SK-N-SH treated with all-trans-retinoic acid at 6 μM for 48 hours (cell line): ENCODE results near the gene SUN3.

Experiments used
- ATAC-seq: fragments of 200-7000 bp; cut with Tn5 transposase; 3 replicates; pipeline ENCODE4 v1.9.1; 2020; ENCODE audit warnings: mild to moderate bottlenecking, moderate library complexity
- ARNTL ChIP-seq: fragments of 450-650 bp; formaldehyde crosslinking; IDR thresholded peaks from 2 replicates; pipeline ENCODE4 v1.5.0; 2020; ENCODE audit warnings: low read depth, mild to moderate bottlenecking, moderate library complexity, borderline replicate concordance
- BACH2 ChIP-seq: fragments of 250-450 bp; sonication (Bioruptor Pico); IDR thresholded peaks from 2 replicates; pipeline ENCODE4 v1.9.0; 2021; ENCODE audit warnings: mild to moderate bottlenecking, borderline replicate concordance
- CSDC2 ChIP-seq: fragments of 250-450 bp; sonication (Bioruptor Pico); IDR thresholded peaks from 2 replicates; pipeline ENCODE4 v1.5.0; 2020; ENCODE audit warnings: mild to moderate bottlenecking, moderate library complexity
- CSRNP3 ChIP-seq: fragments of 250-450 bp; sonication (Bioruptor Pico); IDR thresholded peaks from 2 replicates; pipeline ENCODE4 v1.5.1; 2021; ENCODE audit warnings: mild to moderate bottlenecking, moderate library complexity
- ESRRG ChIP-seq: fragments of 250-450 bp; sonication (Bioruptor Pico); IDR thresholded peaks from 2 replicates; pipeline ENCODE4 v1.6.1; 2021; ENCODE audit warnings: mild to moderate bottlenecking
- GLIS3 ChIP-seq: fragments of 250-450 bp; sonication (Bioruptor Pico); IDR thresholded peaks from 2 replicates; pipeline ENCODE4 v1.5.0; 2020; ENCODE audit warnings: mild to moderate bottlenecking, moderate library complexity
- ISL1 ChIP-seq: fragments of 250-450 bp; sonication (Bioruptor Pico); IDR thresholded peaks from 2 replicates; pipeline ENCODE4 v2.1.2; 2022; ENCODE audit warnings: mild to moderate bottlenecking, moderate library complexity
- OSR1 ChIP-seq: fragments of 250-450 bp; sonication (Bioruptor Pico); IDR thresholded peaks from 2 replicates; pipeline ENCODE4 v1.8.0; 2022; ENCODE audit warnings: moderate library complexity, mild to moderate bottlenecking, inconsistent platforms
- PATZ1 ChIP-seq: fragments of 250-450 bp; sonication (Bioruptor Pico); IDR thresholded peaks from 2 replicates; pipeline ENCODE4 v1.8.0; 2020; ENCODE audit warnings: mild to moderate bottlenecking, moderate library complexity, borderline replicate concordance
- PPARA ChIP-seq: fragments of 250-450 bp; sonication (Bioruptor Pico); IDR thresholded peaks from 2 replicates; pipeline ENCODE4 v1.5.0; 2020; ENCODE audit warnings: mild to moderate bottlenecking, borderline replicate concordance
- RARB ChIP-seq: fragments of 250-450 bp; sonication (Bioruptor Pico); IDR thresholded peaks from 2 replicates; pipeline ENCODE4 v1.8.0; 2021; ENCODE audit warnings: mild to moderate bottlenecking, moderate library complexity
- TCF4 ChIP-seq: fragments of 250-450 bp; sonication (Bioruptor Pico); IDR thresholded peaks from 2 replicates; pipeline ENCODE4 v1.8.0; 2021; ENCODE audit warnings: mild to moderate bottlenecking, moderate library complexity, borderline replicate concordance
- TOX ChIP-seq: fragments of 250-450 bp; sonication (Bioruptor Pico); IDR thresholded peaks from 2 replicates; pipeline ENCODE4 v1.8.0; 2021; ENCODE audit warnings: mild to moderate bottlenecking, moderate library complexity, borderline replicate concordance
- TSHZ2 ChIP-seq: fragments of 250-450 bp; sonication (Bioruptor Pico); IDR thresholded peaks from 2 replicates; pipeline ENCODE4 v1.5.0; 2020; ENCODE audit warnings: mild to moderate bottlenecking, moderate library complexity
- ZC3H10 ChIP-seq: fragments of 250-450 bp; sonication (Bioruptor Pico); IDR thresholded peaks from 2 replicates; pipeline ENCODE4 v1.5.1; 2021; ENCODE audit warnings: mild to moderate bottlenecking, moderate library complexity
- ZFP3 ChIP-seq: fragments of 250-450 bp; sonication (Bioruptor Pico); IDR thresholded peaks from 2 replicates; pipeline ENCODE4 v1.5.0; 2020; ENCODE audit warnings: mild to moderate bottlenecking, moderate library complexity
- ZFP30 ChIP-seq: fragments of 450-650 bp; formaldehyde crosslinking; IDR thresholded peaks from 2 replicates; pipeline ENCODE4 v1.5.0; 2022; ENCODE audit warnings: mild to moderate bottlenecking, moderate library complexity
- ZNF565 ChIP-seq: fragments of 450-650 bp; formaldehyde crosslinking; conservative IDR thresholded peaks from 2 replicates; pipeline ENCODE4 v1.5.0; 2020; ENCODE audit warnings: low read depth, mild to moderate bottlenecking, moderate library complexity
- ZNF70 ChIP-seq: fragments of 450-650 bp; formaldehyde crosslinking; IDR thresholded peaks from 2 replicates; pipeline ENCODE4 v1.5.0; 2020; ENCODE audit warnings: mild to moderate bottlenecking, moderate library complexity
- ZNF8 ChIP-seq: fragments of 450-650 bp; formaldehyde crosslinking; IDR thresholded peaks from 2 replicates; pipeline ENCODE4 v1.5.0; 2020; ENCODE audit warnings: mild to moderate bottlenecking, moderate library complexity
- TF ChIP-seq, protein P1 (sequence below): fragments of 250-450 bp; sonication (Bioruptor Pico); IDR thresholded peaks from 2 replicates; pipeline ENCODE4 v1.5.1; 2020; ENCODE audit warnings: low read depth, mild to moderate bottlenecking, moderate library complexity
- TF ChIP-seq, protein P2 (sequence below): fragments of 250-450 bp; sonication (Bioruptor Pico); IDR thresholded peaks from 2 replicates; pipeline ENCODE4 v1.8.0; 2021; ENCODE audit warnings: low read depth, mild to moderate bottlenecking, moderate library complexity, borderline replicate concordance

The SUN3 gene

DNA sequence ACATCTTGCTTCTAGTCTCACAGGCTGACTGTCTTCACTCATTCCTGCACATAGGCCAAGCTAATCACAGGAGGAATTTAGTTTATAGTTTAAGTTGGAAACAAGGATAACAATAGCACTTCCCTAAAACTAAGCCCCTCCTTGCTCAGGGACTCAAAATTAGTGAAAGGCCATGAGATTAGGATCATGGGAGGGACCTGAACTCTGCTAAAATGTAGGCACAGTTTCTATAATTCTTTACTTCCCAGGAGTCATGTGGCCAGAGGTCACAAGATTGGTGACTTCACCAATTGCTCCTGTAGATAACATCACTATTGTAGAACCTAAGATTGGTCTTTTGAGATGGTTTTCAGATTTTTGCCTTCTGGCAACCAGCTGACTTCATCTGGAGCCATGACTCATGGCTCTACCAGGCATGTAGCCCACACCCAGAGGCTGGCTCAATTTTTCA lies 45.3 kb upstream of the SUN3 start:
- peak; percentile 27; the same call in 1 of the 3 replicates for ATAC-seq
- no peak for TF ChIP-seq OSR1 (CRISPR knock-in tag)
- no peak for TF ChIP-seq ISL1 (CRISPR knock-in tag)
- no peak for TF ChIP-seq CSRNP3 (CRISPR knock-in tag)
- no peak for TF ChIP-seq ESRRG (CRISPR knock-in tag)
- TF ChIP-seq, protein P1, sequence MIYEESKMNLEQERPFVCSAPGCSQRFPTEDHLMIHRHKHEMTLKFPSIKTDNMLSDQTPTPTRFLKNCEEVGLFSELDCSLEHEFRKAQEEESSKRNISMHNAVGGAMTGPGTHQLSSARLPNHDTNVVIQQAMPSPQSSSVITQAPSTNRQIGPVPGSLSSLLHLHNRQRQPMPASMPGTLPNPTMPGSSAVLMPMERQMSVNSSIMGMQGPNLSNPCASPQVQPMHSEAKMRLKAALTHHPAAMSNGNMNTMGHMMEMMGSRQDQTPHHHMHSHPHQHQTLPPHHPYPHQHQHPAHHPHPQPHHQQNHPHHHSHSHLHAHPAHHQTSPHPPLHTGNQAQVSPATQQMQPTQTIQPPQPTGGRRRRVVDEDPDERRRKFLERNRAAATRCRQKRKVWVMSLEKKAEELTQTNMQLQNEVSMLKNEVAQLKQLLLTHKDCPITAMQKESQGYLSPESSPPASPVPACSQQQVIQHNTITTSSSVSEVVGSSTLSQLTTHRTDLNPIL (CRISPR knock-in tag), result no peak
- TF ChIP-seq ZFP3 (CRISPR knock-in tag), result no peak
- no peak for TF ChIP-seq ZC3H10 (CRISPR knock-in tag)
- TF ChIP-seq, all 23 proteins: peak for 0

- no peak for TF ChIP-seq CSDC2 (CRISPR knock-in tag)
- TF ChIP-seq PATZ1 (CRISPR knock-in tag), result no peak
- no peak for TF ChIP-seq ISL1 (CRISPR knock-in tag)
- no peak for TF ChIP-seq TCF4 (CRISPR knock-in tag)
- no peak for TF ChIP-seq GLIS3 (CRISPR knock-in tag)
- ATAC-seq, result peak; percentile 50
Observed at GRCh38 chr7:48067475-48067874, 38.6 kb upstream of the SUN3 start.

DNA sequence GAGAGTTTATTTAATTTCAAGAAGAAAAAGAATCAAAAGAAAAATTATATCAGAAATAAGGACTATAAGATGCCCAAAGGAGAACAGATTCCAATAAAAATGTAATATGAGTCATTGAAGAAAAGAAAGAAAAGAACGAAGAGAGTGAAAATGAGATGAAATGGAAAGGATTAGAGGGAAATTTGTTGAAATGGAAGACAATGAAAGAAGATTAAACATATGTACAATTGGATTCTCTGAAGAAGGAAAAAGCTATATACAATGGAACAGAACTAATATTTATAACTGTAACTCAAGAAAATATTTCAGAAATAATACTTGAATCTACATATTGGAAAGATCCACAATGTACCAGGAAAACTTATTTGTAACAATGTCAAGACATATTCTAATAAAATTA lies 35.1 kb upstream of the SUN3 start:
- ATAC-seq, result no peak
- TF ChIP-seq ZFP3 (CRISPR knock-in tag) (no peak), PPARA (no peak), TCF4 (CRISPR knock-in tag) (no peak), OSR1 (CRISPR knock-in tag) (no peak), RARB (no peak), ZFP30 (CRISPR knock-in tag) (no peak), ESRRG (CRISPR knock-in tag) (no peak), ZNF565 (CRISPR knock-in tag) (no peak), TSHZ2 (no peak), CSRNP3 (CRISPR knock-in tag) (no peak), ZNF70 (CRISPR knock-in tag) (no peak), ARNTL (CRISPR knock-in tag) (no peak), BACH2 (CRISPR knock-in tag) (no peak), CSDC2 (CRISPR knock-in tag) (no peak), TOX (no peak), GLIS3 (CRISPR knock-in tag) (no peak), ZNF8 (CRISPR knock-in tag) (no peak)
- TF ChIP-seq, protein P2, sequence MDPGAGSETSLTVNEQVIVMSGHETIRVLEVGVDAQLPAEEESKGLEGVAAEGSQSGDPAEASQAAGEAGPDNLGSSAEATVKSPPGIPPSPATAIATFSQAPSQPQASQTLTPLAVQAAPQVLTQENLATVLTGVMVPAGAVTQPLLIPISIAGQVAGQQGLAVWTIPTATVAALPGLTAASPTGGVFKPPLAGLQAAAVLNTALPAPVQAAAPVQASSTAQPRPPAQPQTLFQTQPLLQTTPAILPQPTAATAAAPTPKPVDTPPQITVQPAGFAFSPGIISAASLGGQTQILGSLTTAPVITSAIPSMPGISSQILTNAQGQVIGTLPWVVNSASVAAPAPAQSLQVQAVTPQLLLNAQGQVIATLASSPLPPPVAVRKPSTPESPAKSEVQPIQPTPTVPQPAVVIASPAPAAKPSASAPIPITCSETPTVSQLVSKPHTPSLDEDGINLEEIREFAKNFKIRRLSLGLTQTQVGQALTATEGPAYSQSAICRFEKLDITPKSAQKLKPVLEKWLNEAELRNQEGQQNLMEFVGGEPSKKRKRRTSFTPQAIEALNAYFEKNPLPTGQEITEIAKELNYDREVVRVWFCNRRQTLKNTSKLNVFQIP (CRISPR knock-in tag), result no peak
- TF ChIP-seq, protein P1 (CRISPR knock-in tag), result no peak
- TF ChIP-seq, all 23 proteins: peak for 0
